BLaER1 (cell line): ENCODE measurements around the gene MINDY4B.
"Not testable (repeated sequence)": the region's sequence is repeated elsewhere in the genome, so short reads cannot be mapped to it uniquely, and the experiment has no call there.

Experiments
- H3K27ac ChIP-seq: shearing (Covaris generic); formaldehyde crosslinking; 2 replicates; pipeline ENCODE4 v1.8.1; 2022
- H3K27me3 ChIP-seq: shearing (Covaris generic); formaldehyde crosslinking; 2 replicates; pipeline ENCODE4 v1.8.1; 2022
- H3K36me3 ChIP-seq: shearing (Covaris generic); formaldehyde crosslinking; 2 replicates; pipeline ENCODE4 v1.8.1; 2022
- H3K4me1 ChIP-seq: shearing (Covaris generic); formaldehyde crosslinking; 2 replicates; pipeline ENCODE4 v1.8.1; 2022
- H3K4me2 ChIP-seq: shearing (Covaris generic); formaldehyde crosslinking; 2 replicates; pipeline ENCODE4 v1.8.1; 2022
- H3K4me3 ChIP-seq: shearing (Covaris generic); formaldehyde crosslinking; 2 replicates; pipeline ENCODE4 v1.8.1; 2022
- H3K9ac ChIP-seq: shearing (Covaris generic); formaldehyde crosslinking; 2 replicates; pipeline ENCODE4 v1.8.1; 2022
- H3K9me3 ChIP-seq: shearing (Covaris generic); formaldehyde crosslinking; 2 replicates; pipeline ENCODE4 v1.8.1; 2022
- H4K20me1 ChIP-seq: shearing (Covaris generic); formaldehyde crosslinking; 2 replicates; pipeline ENCODE4 v1.8.1; 2022
- Cebpa-rat ChIP-seq: shearing (Covaris generic); IDR thresholded peaks from 2 replicates; pipeline ENCODE4 v1.8.1; 2022

MINDY4B gene

DNA sequence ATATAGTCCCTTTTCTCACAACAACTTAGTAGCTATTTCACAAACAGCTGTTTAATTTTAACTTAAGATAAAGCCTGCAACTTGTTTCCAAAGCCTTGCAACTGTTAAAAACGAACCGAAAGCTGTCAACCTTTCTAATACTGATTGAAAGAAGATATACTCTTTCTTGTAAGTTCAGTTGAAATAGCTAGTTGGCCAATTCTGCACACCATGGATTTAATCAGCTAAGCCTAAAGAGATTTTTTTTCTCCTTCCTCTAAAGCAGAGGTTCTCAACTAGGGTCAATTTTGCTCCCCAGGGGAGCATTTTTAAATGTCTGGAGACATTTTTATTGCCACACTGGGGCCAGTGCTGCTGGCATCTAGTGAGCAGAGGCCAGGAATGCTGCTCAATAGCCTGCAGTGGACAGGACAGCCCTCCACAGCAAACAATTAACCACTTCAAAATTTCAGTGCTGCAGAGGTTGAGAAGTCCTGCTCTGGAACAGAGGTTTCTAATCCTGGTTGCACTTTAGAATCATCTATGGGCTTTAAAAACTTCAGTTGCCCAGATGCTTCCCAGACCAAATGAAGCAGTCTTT is 26.2 kb downstream of the MINDY4B start:
- no peak overlapping the region for H3K9ac ChIP-seq
- H3K4me3 ChIP-seq = no peak overlapping the region
- H3K4me1 ChIP-seq = no peaks in the 10 kb centered on the region
- H3K9me3 ChIP-seq = no peaks in the 10 kb centered on the region
- no peak for TF ChIP-seq Cebpa-rat
- H3K4me2 ChIP-seq = no peak overlapping the region
- H3K27me3 ChIP-seq = no peaks in the 10 kb centered on the region
- no peaks in the 10 kb centered on the region for H3K36me3 ChIP-seq
- no peaks in the 10 kb centered on the region for H4K20me1 ChIP-seq
- no peak overlapping the region for H3K27ac ChIP-seq

DNA sequence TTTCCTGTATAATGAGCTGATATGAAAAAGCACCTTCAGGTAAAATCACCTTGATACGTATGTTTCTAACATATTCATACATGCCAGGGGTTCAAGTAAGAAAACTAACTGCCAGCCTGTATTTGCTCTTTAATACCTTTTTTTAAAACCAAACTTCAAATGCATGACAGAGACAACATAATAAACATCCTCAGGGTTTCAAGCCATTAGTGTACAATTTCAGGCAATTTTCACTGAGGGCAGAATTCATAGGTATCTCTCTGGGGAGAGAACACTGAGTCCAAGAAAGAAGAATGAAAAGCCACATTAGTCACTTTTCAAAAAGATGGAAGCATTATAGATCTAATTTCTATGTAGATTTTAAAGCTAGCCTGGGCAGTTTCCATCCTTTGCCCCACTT is 26.9 kb downstream of the MINDY4B start:
- Histone ChIP-seq H3K9ac (no peak overlapping the region), H3K36me3 (no peaks in the 10 kb centered on the region), H3K27me3 (no peaks in the 10 kb centered on the region), H3K4me3 (no peak overlapping the region), H3K4me1 (no peaks in the 10 kb centered on the region), H3K4me2 (no peak overlapping the region), H3K9me3 (no peaks in the 10 kb centered on the region), H4K20me1 (no peaks in the 10 kb centered on the region), H3K27ac (no peak overlapping the region)
- no peak for TF ChIP-seq Cebpa-rat

DNA sequence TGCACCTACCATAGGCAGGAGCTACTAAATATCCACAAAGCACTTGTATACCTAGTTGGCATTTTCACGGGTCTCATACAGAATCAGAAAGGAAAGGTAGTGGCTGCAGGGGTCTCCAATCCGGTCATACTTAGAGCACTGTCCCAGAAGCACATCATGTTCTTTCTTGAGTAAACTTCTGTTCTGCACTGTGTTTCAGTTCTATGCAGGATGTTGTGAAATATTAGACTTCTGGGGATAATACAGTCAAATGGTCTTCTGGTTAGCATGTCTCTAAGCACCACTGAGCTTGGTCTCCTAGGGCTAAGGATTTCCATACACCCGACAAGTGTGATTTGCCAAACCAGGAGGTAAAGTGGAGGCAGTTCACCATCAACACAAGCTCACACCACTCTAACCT is 27.9 kb downstream of the MINDY4B start:
- Histone ChIP-seq H3K4me2 (no peak overlapping the region), H3K27ac (no peak overlapping the region), H3K9me3 (no peaks in the 10 kb centered on the region), H3K27me3 (no peaks in the 10 kb centered on the region), H3K4me1 (no peaks in the 10 kb centered on the region), H3K9ac (no peak overlapping the region), H3K4me3 (no peak overlapping the region), H4K20me1 (no peaks in the 10 kb centered on the region), H3K36me3 (no peaks in the 10 kb centered on the region)
- TF ChIP-seq Cebpa-rat = no peak

DNA sequence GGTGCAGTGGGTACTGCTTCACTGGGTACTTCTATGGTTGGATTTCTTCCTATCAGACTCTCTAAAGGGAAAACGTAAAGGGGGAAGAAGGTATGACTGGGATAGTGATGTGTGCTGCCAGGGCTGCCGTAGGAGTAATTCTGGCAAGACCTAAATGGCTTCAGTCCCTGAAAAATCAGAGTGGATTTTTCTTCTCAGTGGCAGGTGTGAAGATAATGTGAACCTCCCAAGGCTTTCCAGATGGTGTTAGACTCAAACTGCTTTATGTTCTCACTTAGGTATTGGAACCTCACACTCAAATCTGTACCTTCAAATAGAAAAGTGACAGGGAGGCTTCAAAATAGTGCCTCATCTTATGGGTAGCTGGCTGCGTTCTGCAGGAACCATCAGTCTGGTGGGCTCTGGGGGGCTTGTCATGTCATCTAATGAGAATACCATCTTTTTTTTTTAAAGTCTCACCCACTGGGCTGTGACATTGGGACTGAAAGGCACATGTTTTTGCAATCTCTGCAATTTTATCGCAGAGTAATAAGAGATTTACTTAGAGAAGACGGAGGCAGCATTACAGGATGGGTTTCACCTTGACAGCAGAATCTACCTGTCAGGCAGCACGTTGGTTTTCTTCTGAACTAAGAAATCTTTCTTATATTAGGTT is 28.5 kb downstream of the MINDY4B start:
- no peaks in the 10 kb centered on the region for H3K27me3 ChIP-seq
- no peaks in the 10 kb centered on the region for H3K36me3 ChIP-seq
- H4K20me1 ChIP-seq = no peaks in the 10 kb centered on the region
- H3K27ac ChIP-seq = no peak overlapping the region
- no peaks in the 10 kb centered on the region for H3K9me3 ChIP-seq
- H3K4me3 ChIP-seq = no peak overlapping the region
- no peaks in the 10 kb centered on the region for H3K4me1 ChIP-seq
- no peak overlapping the region for H3K4me2 ChIP-seq
- no peak overlapping the region for H3K9ac ChIP-seq
- TF ChIP-seq Cebpa-rat = no peak

DNA sequence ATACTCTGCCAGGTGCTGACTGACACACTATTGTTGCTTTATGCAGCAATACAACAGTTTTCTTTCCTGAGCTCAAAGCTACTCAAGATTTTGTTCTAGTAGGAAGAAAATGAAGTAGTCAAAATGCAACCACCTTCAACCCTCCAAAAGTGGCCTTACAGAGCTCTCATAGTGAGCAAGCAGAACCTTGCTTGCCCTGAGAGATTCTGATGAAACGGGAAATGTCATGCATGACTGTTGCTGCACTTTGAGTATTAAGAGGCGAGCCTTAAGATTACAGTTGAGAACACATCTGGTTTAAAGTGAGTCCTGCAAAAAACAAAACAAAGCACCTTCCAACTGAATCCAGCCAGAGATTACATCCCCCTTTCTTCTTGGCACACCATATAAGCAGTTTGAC is 29.7 kb downstream of the MINDY4B start:
- H3K9me3 ChIP-seq = no peaks in the 10 kb centered on the region

DNA sequence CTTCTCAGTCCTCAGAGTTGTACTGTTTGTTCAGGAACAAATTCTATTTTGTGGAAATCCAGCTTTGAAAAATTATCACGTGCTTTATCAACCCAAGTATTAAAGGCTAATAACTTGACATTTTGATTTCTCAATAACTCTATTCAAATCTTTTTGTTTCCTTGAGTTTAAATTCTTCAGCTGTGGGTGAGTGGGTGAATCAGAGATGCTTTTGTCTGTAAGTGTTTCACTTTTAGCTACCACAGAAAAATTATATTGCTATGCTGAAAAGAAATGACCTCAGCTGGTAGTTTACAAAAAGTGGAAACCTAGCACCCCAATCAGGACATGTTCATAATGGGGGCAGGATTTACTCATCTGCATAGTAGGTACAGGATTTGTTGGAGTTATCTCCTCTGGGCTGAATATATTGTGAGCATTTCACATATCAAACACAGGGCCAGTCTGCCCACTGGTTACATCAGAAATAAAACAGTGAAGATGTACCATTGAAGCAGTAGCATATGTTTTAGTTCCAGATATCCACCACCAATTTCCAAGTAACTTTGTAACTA is 30.5 kb downstream of the MINDY4B start:
- no peaks in the 10 kb centered on the region for H4K20me1 ChIP-seq
- no peak overlapping the region for H3K4me2 ChIP-seq
- H3K27ac ChIP-seq = no peak overlapping the region
- no peak overlapping the region for H3K9ac ChIP-seq
- no peak for TF ChIP-seq Cebpa-rat
- no peaks in the 10 kb centered on the region for H3K36me3 ChIP-seq
- H3K4me3 ChIP-seq = no peak overlapping the region
- H3K9me3 ChIP-seq = no peaks in the 10 kb centered on the region
- no peaks in the 10 kb centered on the region for H3K4me1 ChIP-seq
- no peaks in the 10 kb centered on the region for H3K27me3 ChIP-seq

More for the DNA sequence above, 29.7 kb downstream of the MINDY4B start:
- no peak overlapping the region for H3K4me3 ChIP-seq
- H3K9ac ChIP-seq = no peak overlapping the region
- no peak for TF ChIP-seq Cebpa-rat
- no peaks in the 10 kb centered on the region for H3K36me3 ChIP-seq
- H3K27ac ChIP-seq = no peak overlapping the region
- H3K27me3 ChIP-seq = no peaks in the 10 kb centered on the region
- H3K4me1 ChIP-seq = no peaks in the 10 kb centered on the region
- no peaks in the 10 kb centered on the region for H4K20me1 ChIP-seq
- no peak overlapping the region for H3K4me2 ChIP-seq

DNA sequence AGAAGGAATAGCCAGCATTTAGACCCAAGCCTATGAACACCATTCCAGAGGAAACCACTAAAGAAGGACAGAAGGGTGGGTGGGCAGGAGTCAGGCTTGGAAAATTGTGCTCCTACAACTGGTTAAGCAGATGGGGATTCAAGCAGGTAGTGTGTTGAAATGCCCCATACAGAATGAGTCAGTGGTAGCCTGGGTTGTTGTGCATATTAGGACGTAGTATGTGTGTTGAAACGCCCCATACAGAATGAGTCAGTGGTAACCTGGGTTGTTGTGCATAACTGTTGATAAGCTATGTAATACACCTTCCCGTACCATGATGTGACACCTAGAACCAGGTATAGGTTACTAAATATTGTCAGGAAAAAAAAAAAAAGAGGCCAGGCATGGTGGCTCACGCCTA is 34.0 kb downstream of the MINDY4B start:
- no peaks in the 10 kb centered on the region for H3K36me3 ChIP-seq
- H3K27ac ChIP-seq = no peak overlapping the region

DNA sequence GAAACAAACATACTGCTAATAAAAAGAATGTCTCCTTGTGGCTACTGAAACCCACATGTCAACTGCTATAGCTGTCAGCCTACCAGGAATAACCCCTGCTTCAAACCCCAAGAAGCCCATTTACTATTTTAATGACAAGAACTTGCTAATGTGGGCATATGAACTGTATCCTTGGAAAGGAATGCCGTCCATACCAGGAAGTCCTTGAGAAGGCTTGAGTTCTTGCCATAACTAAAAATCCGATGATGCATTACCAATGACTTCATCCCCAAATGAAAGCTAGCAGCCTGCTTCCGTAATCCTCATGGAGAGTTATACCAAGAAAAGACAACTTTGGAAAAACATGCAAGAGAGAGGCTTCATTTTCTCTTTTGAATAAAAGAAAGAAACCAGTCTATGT is 34.8 kb downstream of the MINDY4B start:
- H3K9ac ChIP-seq = no peak overlapping the region
- H3K27ac ChIP-seq = no peak overlapping the region
- H3K4me3 ChIP-seq = no peak overlapping the region
- H3K4me1 ChIP-seq = no peaks in the 10 kb centered on the region
- H3K36me3 ChIP-seq = no peaks in the 10 kb centered on the region
- no peaks in the 10 kb centered on the region for H3K9me3 ChIP-seq
- no peaks in the 10 kb centered on the region for H4K20me1 ChIP-seq
- no peak overlapping the region for H3K4me2 ChIP-seq
- no peaks in the 10 kb centered on the region for H3K27me3 ChIP-seq
- TF ChIP-seq Cebpa-rat = no peak

More for the DNA sequence above, 34.0 kb downstream of the MINDY4B start:
- no peak overlapping the region for H3K4me2 ChIP-seq
- no peaks in the 10 kb centered on the region for H3K9me3 ChIP-seq
- no peaks in the 10 kb centered on the region for H3K27me3 ChIP-seq
- no peaks in the 10 kb centered on the region for H4K20me1 ChIP-seq
- TF ChIP-seq Cebpa-rat = no peak
- no peaks in the 10 kb centered on the region for H3K4me1 ChIP-seq
- H3K9ac ChIP-seq = no peak overlapping the region
- no peak overlapping the region for H3K4me3 ChIP-seq

DNA sequence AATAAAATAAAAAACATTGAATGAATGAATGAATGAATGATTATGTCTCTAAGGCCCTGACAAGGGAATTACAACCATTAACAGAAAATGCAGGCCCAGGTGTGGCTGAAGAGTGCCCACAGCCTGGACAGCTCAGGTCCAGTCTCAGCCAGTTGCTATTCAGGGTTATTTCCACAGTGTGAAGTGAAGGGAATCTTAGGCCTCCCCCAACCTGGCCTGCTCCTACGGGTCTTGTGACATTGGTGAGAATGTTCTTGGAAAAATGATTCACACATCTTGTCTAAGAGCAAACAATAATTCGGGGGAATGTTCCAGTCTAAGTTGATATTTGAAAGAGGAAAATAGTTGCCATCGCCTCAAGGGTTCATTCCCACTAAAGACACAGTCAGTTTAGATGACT is 37.0 kb downstream of the MINDY4B start:
- TF ChIP-seq Cebpa-rat = no peak
- no peaks in the 10 kb centered on the region for H3K27me3 ChIP-seq
- no peaks in the 10 kb centered on the region for H4K20me1 ChIP-seq
- H3K9me3 ChIP-seq = no peaks in the 10 kb centered on the region
- no peak overlapping the region for H3K4me2 ChIP-seq
- H3K4me1 ChIP-seq = no peaks in the 10 kb centered on the region
- H3K27ac ChIP-seq = no peak overlapping the region
- H3K36me3 ChIP-seq = no peaks in the 10 kb centered on the region
- H3K4me3 ChIP-seq = no peak overlapping the region
- no peak overlapping the region for H3K9ac ChIP-seq

DNA sequence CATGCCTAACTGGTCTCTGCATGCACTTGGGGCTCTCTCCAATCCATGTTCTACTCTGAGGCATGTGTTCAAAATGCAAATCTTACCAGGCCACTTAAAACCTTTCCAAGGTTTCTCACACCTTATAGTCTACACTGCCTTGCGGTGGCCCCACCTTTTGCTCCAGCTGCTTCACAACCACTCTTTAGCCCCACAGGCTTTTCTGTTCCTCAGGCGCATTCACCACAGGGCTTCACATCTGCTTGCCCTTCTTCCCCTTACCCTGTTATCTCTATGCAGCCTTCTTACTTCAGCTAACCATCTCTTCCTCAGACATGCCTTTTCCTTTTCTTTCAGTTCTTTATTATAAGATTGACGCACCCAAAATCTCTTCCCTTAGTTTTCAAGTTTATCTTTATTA is 37.8 kb downstream of the MINDY4B start:
- no peak overlapping the region for H3K4me2 ChIP-seq
- no peaks in the 10 kb centered on the region for H3K4me1 ChIP-seq
- no peak overlapping the region for H3K27ac ChIP-seq
- H3K9me3 ChIP-seq = no peaks in the 10 kb centered on the region
- H4K20me1 ChIP-seq = no peaks in the 10 kb centered on the region
- no peaks in the 10 kb centered on the region for H3K27me3 ChIP-seq
- no peak overlapping the region for H3K9ac ChIP-seq
- no peaks in the 10 kb centered on the region for H3K36me3 ChIP-seq
- no peak for TF ChIP-seq Cebpa-rat
- H3K4me3 ChIP-seq = no peak overlapping the region

DNA sequence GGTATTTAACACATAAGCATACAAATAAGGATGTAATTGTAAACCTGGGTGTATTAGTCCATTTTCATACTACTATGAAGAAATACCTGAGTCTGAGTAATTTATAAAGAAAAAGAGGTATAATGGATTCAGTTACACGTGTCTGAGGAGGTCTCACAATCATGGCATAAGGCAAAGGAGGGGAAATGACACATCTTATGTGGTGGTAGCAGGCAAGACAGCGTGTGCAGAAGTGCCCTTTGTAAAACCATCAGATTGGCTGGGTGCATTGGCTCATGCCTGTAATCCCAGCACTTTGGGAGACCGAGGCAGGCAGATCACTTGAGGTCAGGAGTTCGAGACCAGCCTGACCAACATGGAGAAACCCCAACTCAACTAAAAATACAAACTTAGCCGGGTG is 41.3 kb downstream of the MINDY4B start:
- not testable (repeated sequence) for H3K9me3 ChIP-seq, H3K27ac ChIP-seq, H4K20me1 ChIP-seq, H3K4me1 ChIP-seq, H3K4me3 ChIP-seq, H3K4me2 ChIP-seq, H3K36me3 ChIP-seq, H3K9ac ChIP-seq, H3K27me3 ChIP-seq
